Measurements from ENCODE around the gene KLF2.
A peak's percentile ranks its signal among the peaks of the same experiment; 100 is the strongest.
"Not testable (repeated sequence)": the region's sequence is repeated elsewhere in the genome, so short reads cannot be mapped to it uniquely, and the experiment has no call there.

KLF2 gene

DNA sequence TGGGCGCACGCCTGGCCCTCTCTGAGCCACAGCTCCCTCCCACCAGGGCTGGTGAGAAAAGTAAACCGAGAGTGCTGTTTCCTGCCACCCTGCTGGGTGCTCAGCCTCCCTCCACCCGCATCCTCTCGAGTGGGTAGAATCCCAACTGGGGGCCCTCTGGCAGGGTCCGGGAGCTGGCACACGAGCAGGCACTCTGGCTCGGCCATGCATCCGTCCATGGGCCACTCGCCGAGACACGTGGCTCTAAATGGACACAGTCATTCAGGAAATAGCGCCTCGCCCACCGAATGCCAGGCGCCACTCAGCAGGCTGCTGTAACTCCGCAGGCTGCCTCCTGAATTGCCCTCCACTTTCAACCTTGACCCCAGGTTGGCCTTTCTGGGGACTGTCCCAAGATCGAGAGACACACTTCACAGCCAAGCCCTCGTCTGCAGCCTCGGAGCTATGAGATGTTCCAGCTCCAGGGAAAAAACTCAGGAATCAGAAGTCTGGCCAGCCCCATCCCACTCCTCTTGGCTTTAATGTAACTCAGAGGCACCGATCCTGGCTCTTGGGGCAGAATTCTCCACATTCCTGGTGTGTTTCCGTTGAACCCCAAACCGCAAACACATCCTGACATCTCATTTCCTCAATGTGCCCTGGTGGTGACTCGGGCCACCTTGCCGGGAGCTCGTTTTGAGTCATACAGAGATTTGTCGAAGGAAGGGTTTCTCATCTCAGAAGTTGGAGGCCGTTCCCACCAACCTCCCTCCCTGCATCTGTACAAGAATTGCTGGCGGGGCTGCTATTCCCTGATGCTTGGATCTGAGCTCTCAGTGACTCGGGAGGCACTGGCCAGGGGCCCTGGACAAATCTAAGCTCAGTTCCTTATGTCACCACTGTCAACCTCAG lies 14.1 kb downstream of the KLF2 start:
- DNase-seq, result peak; percentile 81

DNA sequence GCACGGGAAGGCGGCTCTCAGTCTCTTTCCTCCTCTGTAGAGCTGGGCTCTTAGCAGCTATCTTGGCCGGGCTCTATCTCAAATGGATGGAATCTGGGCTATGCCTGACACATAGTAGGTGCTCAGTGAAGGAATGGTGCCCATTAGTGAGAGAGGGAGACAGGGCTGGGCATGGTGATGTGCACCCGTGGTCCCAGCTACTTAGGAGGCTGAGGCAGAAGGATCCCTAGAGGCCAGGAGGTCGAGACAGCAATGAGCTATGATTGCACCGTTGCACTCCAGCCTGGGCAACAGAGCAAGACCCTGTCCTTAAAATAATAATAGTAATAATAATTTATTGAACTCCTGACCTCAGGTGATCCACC lies 14.7 kb downstream of the KLF2 start:
- DNase-seq, result no peak

DNA sequence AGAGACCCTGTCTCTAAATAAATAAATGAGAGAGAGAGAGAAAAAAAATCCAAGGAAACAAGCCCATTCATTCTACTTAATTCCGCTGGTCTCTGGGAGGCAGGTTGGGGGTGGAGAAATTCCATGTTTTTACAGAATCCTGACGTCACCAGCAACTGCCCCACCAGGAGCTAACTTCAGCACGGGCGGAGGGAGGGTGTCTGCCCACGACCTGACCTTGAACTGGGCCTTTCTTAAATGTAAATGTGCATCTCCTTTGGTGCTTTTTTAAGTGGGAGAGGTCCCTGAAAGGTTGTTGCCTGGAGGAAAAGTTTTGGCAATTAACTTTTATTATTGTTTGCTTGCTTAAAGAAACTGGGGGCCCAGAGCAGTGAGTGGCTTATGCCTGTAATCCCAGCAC lies 15.5 kb downstream of the KLF2 start:
- DNase-seq, result no peak

- DNase-seq, result no peak
These were observed 16.0 kb downstream of the KLF2 start for GRCh38 chr19:16340654-16341053.

DNA sequence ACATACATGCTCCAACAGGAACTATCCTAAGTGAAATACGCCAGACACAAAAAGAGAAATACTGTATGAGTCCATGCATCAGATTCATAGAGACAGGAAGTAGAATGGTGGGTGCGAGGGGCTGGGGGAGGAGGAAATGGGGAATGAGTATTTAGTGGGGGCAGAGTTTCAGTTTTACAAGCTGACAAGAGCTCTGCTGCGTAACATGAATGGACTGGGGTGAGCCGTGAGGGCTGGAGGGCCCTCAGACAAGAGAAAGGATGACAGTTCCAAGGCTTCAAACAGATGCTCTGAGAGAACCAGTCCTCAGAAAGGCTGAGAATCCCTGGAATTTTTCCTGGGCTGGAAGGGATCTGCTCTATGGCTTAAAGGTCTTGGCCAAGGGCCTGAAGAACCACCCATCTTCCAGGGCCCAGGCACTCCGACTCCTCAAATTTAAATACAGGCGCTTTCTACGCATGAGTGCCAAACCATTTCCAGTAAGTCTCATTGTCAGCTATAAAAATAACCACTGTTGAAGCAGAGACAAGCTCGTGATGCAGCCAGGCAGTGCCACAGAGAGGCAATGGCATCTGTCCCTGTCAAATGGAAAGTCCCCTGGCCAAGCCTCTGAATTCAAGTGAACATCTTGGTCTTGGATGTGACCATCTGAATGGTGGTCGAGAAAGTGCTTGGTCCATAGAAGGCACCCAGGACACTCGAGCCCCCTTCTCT lies 17.5 kb downstream of the KLF2 start:
- DNase-seq, result peak; percentile 78

GRCh38 chr19:16343156-16343555 lies 18.5 kb downstream of the KLF2 start:
- DNase-seq, result no peak

GRCh38 chr19:16345457-16345856 lies 20.8 kb downstream of the KLF2 start:
- DNase-seq, result no peak

GRCh38 chr19:16347099-16347498 lies 22.5 kb downstream of the KLF2 start:
- not testable (repeated sequence) for DNase-seq

- no peak for DNase-seq
These were observed 23.1 kb downstream of the KLF2 start for GRCh38 chr19:16347706-16348105.

GRCh38 chr19:16349551-16350152 lies 25.0 kb downstream of the KLF2 start:
- DNase-seq, result no peak

DNA sequence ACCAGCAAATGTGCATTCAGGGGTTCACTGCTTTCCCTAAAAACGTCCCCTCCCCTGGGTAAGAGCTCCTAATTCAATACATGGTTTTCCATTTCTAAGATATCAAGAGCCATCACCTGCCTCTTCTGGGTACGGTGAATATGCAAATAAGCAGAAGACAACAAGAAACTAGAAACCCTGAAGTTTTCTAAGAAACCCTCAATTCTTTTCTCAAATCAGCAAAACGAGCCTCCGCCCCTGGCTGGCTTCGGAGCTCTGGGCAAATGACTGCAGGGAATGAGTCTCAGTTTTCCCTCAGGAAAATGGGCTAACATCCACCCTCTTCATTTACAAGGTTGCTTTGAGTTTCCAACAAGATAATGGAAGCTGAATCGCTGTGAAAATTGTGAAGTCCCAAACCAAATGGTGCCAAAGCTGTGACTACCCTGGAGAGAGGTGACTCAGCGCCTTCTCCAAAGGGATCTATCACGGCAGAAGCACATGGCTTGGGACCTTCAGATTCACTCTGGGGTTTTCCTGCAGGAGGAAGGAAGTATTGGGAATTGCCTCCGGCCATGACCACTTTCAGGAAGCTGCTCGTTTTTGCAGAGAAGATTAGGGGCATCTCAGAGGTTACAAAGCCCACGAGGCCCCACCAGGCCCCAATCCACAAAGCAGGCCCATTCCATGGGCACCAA lies 26.6 kb downstream of the KLF2 start:
- DNase-seq, result no peak

- no peak for DNase-seq
These were observed 30.8 kb downstream of the KLF2 start for GRCh38 chr19:16355293-16356043.

GRCh38 chr19:16358456-16358855 lies 33.8 kb downstream of the KLF2 start:
- DNase-seq, result no peak

DNA sequence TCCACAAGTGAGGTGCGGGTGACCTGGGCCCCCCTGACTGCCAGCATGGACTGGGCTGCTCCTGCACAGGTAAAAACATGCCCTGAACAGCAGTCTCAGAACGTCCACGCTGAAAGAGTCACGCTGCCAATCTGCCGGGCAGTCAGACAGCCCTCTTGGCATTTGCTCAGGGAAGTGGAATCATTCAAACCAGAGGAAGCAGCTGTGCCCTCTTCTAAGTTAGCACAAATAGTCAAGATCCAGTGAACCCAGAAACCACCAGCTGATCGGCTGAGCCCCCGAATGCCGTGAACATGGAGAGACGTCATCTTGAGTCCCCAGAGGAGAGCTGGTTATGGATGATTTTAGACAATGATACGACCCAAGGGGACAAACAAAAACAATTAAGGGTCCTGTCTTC lies 34.4 kb downstream of the KLF2 start:
- no peak for DNase-seq

- no peak for DNase-seq
These were observed 35.3 kb downstream of the KLF2 start for GRCh38 chr19:16359964-16360363.

DNA sequence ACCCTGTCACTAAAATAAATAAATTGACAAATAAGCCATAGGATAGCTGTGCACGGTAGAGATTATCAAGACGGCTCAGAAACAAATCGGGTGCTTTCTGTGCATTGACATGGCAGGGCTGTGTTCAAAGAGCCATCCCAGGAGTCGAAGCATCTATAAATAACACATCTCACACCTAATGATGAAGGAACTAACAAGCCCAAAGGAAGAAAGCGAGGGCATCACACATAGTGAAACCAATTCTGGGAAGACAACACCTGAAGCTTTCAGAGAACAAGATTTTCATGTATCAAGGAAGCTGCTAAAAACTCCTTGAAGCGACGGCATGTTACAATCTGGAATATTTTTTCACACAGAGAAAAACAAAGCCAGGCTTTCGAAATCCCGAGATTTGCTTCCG lies 36.1 kb downstream of the KLF2 start:
- DNase-seq, result no peak

DNA sequence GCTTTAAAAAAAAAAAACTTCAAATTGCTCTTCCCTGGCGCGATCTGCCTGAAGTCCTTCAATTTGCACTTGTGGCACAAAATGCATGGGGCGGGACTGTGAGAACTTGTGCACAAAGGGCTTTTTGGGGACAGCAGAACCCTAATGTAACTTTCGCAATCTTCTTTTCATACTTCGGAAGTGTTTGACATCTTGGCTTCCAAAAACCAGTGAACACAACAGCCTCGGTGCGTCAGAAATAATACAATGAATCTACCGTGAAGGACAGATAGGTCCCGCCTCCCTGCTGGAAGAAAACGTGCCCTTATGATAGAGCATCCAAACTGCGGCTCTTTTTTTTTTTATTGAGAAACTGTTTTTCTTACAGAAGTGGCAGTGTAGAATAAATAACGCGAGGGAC lies 36.6 kb downstream of the KLF2 start:
- DNase-seq, result no peak

DNA sequence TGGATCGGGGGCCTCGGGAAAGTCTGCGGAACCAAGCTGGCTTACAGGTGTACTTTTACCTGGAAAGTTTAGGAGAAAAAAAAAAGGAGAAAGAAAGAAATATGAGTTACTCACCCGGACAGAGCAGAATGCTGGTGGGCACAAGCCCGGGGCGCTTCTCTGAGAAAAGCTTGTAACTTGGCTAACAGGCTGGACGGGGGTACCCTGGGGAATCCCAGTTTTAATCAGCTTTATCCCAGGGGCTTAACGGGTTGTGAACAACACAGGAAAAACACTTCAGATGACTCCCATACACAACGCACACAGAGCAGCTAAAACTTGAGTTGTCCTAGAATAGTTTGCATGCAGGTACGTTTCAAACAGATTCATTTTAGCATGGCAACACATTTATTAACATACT lies 37.3 kb downstream of the KLF2 start:
- DNase-seq, result no peak

GRCh38 chr19:16363133-16363851 lies 38.7 kb downstream of the KLF2 start:
- no peak for DNase-seq

DNA sequence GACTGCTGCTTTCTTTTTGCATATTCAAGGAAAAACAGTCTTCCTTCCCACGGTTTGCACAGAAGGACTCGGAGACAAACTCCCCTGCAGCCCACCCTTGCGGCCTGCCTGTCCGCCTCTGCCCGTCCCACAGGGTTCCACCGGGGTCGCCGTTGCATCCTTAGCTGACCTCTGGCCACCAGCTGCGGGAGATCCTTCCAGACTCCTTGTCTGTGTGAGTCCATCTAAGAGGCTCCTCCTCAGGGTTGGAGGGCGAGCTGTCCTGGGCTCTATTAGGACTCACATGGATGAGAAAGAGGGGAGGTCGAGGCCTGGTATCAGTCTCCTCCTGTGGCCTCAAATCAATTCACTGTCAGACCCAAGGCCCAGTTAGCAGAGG lies 39.2 kb downstream of the KLF2 start:
- no peak for DNase-seq

- no peak for DNase-seq
These were observed 39.7 kb downstream of the KLF2 start for GRCh38 chr19:16364231-16364865.
